GM19463 (cell line): ENCODE measurements around the gene HADHA.

Experiments used
- ATAC-seq: cut with Tn5 transposase; IDR thresholded peaks from one replicate; pipeline ENCODE4 v1.9.1; 2021; ENCODE audit warnings: mild to moderate bottlenecking, moderate library complexity; ENCODE audit not compliant: unreplicated experiment

Gene HADHA

DNA sequence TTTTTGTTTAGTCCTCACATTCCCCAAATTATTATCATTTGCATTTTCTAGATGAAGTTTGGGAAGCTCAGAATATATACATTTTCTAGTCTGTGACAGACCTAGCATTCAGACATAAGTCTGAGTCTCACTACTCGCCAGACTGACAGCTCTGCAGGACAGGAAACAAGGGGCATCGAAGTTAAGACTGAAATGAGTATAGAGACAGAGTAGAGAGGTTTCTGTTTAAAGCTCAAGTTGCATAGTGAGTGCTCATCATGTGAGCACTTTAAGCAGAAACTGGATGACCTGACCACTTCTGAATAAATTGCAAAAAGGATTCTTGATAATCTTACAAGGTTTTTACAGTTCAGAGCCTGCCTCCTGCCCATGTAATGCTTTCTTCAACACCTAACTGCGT is 1.4 kb upstream of the HADHA start:
- ATAC-seq = peak; percentile 54

DNA sequence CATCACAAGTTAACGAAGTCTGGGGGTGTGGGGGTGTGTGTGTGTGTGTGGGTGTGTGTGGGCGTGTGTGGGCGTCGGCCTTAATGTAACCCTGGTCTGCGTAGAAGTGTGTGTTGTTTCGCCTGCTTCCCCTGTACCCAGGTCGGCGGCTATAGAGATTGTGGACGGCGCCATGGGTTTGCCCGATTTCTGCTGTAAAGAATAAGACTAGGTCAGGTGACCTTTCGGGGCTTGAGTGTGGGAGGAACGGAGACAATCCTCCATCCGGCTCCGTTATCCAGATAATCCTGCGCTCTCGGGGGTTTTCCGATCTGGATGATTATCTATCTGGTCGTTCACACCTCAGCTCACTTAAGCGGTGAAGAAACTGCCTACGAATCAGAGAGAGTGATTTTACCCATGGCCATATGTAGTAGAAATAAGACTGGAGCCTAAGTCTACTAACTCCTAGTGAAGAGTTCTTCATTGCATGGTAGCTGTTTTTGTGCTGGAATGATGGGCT is 850 bp upstream of the HADHA start:
- ATAC-seq = peak; percentile 4

DNA sequence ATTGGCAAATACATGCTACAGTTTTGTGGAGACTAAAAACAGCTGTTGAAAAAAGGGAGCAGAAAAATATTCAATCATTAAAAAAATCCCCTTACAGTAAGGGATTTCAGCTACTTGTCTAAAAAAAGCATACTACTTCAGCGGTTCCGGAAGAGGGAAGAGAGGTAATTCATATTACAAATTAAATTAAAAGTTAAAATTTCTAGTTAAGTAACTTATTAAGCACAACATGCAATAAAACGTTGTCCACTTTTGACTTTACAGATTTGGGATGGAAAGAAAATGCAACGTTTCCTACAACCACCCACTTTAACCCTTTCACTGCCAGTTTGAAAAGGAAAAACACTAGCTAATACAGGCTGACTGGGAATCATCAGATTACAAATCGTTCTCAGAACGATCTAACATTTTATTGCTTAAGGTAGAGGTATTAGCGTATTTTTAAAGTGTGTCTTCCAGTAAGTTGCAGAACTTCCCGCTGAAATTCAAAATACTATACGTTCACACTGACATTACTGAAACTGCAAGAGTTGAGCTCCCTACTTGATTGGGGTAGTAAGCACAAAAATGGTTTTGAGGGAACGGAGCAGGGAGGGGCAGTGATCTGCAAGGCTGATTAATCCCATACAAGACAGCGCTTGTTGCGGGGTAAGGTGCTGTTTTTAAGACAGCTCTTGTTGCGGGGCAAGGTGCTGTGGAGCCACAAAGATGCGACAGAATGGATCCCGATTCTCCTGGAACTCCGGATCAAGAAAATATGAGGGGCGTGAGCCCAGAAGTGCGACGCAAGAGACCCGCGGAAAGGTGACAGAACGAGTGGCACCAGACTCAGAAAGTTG is 743 bp downstream of the HADHA start:
- ATAC-seq = no peak

DNA sequence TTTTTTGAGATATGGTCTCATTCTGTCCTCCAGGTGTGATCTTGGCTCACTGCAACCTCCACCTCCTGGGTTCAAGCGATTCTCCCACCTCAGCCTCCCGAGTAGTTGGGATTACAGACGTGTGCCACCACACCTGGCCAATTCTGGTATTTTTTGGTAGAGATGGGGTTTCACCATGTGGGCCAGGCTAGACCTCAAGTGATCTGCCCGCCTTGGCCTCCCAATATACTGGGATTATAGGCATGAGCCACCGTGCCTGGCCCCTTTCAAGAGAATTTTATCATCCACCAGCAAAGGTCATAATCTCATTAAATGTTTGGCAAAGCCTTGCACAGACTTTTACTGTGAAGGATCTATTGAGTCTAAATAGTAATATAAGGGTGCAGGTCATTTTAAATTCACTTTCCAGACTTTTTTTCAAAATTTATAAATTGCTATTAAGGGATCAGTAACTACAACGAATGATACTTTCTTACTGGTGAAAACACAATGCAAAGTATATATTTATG is 2.5 kb downstream of the HADHA start:
- no peak for ATAC-seq

DNA sequence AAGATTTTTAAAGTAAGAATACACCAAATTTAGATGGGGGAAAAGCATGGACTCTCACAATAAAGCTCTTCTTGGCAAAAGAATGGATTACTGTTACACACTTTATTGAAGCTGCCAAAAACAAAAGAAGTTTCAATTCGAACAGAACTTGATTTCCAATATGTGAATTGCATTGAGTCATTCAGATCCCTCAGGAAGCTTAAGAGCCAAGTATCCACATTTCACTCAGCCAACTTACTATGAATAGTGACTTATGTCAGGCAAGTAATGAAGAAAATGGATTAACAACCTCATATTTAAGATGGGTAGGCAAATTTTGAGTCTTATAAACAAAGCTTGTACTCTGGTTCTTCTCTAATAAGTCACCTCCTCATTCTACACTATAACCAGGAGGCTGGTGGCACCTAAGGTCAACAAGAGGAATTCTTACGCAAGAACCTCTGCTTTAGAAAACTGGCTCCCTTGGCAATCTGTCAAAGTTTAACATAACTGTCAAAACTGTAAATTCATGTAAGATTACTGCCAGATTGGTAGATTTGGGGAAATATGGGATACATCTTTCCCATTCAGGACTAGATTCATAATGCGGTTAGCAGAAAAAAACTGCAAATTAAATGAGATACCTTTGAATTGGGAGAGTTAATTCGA is 6.0 kb downstream of the HADHA start:
- ATAC-seq = no peak

DNA sequence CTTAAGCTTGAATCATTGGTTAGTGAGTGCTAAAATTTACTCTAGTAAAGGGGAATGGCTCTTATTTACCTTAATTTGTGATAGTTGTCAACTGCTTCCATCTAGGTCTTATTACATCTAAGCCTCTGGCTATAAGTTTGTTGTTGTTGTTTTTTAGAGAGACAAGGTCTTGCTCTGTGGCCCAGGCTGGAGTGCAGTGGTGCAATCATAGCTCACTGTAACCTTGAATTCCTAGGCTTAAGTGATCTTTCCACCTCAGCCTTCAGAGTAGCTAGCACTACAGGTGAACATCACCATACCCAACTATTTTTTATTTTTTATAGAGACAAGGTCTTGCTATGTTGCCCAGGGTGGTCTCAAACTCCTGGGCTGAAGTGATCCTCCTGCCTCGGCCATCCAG is 6.6 kb downstream of the HADHA start:
- ATAC-seq = no peak

DNA sequence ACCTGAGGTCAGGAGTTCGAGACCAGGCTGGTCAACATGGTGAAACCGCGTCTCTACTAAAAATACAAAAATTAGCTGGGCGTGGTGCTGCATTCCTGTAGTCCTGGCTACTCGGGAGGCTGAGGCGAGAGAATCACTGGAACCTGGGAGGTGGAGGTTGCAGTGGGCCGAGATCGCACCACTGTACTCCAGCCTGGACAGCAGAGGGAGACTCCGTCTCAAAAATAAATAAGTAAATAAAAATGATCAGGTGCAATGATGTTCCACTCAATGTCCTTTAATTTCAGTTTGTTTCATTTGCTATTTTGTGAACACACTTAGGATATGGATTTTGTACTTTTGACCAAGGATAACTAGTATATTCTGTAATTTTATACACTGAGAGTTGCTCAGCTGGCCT is 9.3 kb downstream of the HADHA start:
- ATAC-seq = no peak

DNA sequence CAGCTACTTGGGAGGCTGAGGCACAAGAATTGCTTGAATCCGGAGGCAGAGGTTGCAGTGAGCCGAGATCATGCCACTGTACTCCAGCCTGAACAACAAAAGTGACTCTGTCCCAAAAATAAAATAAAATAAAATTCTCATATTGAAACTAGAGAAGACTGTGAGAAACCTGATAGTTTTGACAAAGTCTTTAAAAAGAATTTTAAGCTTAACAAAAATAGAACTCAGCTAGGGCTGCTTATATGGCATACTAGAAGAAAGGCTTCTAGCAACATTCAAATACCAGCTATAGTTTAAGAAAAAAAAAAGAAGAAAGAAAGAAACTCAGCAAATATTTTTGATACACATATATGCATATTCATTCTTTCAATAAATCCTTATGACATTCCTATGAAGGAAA is 13.6 kb downstream of the HADHA start:
- ATAC-seq = no peak

DNA sequence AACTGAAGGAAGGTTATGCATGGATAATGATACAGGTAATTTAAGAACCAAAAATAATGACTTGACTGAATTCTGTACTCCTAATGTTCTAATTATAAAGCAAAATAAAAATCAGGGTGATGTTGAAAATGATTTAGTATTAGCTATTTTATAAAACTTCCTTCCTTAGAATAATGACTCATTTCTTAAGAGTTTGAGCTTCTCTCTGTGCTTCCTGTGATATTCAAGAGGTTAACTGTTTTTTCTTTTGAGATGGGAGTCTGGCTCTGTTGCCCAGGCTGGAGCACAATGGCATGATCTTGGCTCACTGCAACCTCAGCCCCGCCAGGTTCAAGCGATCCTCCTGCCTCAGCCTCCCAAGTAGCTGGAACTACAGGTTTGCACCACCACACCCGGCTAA is 14.8 kb downstream of the HADHA start:
- no peak for ATAC-seq

DNA sequence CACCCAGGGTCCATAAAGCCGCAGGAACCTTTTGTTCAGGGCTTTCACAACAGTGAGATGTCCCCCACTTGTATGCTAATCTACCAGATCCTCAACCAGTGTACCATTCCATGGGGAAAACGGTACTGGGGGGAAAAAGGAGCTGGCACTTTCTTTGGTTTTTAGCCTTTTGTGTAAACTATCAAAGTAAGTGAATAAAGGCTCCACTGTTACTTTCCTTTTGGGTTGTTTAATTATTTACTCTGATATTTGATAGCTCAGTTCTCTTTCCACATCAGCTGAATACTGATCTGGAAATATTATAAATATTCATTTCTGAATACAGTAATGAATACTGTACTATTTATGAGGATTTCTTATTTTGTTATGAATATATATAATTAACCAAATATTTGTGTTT is 20.3 kb downstream of the HADHA start:
- no peak for ATAC-seq

DNA sequence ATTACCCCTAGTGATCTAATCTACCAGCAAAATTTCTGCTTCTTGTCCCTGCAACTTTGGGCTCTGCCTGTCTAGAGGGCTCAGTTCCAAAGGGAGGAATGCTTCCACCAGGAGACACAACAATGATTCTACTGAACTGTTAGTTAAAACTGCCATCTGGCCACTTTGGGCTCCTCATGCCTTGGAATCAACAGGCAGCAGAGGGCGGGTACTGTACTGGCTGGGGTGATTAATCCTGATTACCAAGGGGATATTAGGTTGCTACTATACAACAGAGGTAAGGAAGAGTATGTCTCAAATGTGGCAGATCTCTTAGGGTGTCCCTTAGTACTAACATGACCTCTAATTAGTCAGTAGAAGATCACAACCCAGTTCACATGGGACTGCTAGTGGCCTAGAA is 21.4 kb downstream of the HADHA start:
- ATAC-seq = no peak

DNA sequence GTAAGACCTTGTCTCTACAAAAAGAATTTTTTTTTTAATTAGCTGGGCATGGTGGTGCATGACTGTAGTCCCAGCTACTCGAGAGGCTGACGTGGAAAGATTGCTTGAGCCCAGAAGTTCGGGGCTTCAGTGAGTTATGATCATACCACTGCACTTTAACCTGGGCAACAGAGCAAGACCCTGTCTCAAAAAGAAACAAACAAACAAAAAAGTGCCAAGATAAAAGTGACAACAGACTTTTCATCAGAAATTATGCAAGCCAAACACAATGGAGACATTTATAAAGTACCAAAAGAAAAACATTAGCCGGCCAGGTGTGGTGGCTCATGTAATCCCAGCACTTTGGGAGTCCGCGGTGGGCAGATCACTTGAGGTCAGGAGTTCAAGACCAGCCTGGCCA is 26.7 kb downstream of the HADHA start:
- no peak for ATAC-seq

DNA sequence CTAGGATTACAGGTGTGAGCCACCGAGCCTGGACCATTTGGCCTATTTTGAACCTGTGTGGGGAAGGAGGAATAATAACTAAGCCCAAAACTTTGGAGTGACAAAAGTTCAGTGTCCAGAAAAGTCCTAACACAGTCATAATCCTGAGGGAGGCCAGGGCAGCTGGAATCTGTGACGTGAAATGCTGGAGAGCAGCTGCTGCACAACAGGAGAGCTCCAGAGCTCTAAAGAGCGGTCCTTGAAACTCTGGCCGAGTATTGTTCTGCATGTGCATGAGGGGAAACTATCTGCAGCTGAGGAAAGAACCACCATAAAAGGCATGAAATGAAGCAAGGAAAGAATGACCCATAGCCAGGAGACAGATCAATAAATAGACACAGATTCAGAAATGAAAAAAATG is 27.8 kb downstream of the HADHA start:
- no peak for ATAC-seq

DNA sequence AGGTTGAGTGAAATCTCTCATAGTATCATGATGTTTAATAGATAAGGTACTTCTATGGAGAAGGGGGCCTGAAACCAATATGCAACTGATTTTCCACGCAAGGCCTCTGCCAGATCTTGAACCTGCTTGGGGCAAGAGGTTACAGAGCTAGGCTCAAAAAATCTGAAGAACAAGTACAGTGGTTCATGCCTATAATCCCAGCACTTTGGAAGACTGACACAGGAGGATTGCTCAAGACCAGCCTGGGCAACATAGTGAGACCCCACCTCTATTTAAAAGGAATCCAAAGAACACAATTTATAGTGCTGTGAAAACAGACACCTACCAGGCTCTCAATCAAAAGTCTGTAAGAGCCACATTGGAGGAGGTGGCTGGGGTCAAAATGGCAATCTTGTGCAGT is 28.6 kb downstream of the HADHA start:
- no peak for ATAC-seq

DNA sequence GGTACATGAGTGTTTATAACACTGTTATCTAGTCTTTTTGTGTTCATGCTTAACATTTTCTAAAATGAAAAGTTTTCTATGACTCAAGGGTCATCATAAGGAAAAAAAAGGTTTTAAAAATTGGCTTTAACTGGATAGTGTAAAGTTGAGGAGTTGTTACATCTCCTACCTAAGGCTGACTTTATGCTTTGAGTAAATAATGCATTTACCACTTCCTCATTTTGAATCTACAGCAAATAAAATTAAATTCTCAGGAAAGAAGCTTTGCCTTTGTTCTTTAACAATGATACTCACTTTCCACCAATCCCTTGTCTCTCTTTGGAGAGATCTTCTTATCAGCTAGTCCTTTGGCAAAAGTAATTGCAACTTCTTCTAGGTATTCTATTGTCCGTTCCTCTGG is 29.7 kb downstream of the HADHA start:
- ATAC-seq = no peak

DNA sequence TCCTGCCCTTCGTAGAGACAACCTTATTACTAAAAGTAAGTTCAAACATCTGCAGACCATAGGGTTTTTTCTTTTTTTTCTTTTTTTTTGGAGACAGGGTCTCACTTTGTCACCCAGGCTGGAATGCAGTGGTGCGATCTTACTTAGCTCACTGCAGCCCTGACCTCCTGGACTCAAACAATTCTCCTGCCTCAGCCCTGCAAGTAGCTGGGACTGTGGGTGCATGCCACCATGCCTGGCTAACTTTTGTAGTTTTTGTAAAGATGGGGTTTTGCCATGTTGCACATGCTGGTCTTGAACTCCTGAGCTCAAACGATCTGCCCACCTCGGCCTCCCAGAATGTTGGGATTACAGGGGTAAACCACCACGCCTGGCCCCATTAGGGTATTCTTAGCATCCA is 32.4 kb downstream of the HADHA start:
- no peak for ATAC-seq

DNA sequence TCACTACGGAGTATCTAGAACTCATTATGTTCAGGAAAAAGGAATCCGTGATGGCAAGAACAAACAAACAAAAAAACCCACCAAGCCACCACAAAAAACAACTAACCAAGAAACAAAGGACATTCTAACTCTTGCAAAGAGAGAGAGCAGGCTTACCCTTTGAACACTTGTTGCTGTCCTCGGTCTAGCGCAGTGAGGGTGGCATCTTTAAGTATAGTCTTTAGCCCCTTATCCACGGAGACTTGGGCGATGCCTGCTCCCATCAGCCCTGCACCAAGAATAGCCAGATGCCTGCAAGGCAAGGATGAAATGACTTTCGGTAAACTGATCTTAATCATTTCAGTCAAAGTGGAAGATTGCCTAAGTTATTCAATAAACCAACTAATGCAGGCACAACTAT is 40.5 kb downstream of the HADHA start:
- no peak for ATAC-seq

DNA sequence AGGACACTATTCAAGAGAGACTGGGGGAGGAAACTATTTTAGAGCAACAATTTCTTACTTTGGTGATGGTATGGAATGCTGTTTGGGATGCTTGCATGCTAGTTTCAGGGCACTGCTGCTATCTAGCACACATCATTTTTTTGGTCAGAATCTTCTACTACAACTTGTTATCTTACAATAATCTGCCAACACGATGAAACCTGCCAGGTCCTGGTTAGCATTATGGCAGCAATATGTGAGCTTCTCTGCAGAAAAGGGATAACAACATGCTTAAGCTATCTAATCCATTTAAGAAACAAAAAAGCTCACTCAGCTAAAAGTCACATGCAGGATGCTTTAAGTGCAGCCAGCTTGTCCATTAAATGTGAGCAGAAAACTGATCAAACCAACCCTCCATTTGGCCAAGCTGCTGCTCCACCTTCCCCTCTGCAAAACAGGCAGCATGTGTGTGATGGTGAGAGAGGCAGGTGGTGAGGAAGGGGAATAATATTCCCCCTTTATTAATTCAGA is 41.4 kb downstream of the HADHA start:
- ATAC-seq = no peak

DNA sequence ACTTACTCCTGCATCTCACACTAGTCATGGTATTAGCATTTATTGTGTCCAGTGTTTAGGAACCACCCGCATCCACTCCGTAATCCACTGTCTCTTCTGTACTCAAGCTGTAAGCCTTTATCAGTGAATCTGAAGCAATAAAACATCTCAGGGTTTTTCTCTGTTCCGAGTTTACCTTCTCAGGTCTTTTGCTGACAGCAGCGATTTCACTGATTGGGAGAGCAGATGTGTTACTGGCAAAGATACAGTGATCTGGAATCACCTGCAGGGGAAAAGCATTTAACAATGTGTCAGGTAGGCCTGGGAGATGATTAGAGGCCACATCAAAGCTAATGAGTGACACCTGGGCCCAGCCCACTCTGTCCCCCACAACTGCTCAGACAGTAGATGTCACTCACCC is 46.9 kb downstream of the HADHA start:
- no peak for ATAC-seq

DNA sequence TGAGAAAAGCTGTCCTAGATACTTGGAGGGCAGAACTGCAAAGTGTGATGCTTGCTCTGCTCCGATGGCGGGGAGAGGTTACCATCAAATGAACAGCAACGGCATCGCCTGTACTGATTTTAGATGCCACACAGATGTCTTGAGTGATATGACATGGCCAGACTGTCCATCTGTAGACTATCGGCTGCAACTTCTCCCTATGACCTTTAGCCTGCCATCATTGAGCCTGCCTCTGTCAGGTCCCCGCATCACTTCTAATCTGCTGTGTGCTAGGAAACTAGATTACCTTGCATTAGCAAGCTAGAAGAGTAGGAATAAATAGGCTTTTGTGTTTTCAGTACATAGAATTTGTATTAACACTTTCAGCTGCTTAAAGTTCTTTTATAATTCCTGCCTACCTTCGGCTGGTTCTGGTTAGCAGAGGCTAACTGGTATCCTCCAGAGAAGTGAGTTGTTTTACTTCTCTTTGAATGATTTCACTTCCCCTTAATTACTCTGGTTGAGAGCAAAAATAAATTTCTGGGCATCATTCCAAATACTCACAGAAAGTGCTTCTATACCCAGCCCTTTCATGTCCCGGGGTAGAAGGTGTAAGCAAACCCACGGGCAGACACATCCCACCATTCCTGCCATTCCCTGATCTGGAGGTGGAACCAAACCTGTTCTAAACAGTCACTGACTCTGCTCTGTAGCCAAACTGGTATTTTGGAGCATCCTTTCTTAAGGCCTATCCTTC is 47.6 kb downstream of the HADHA start:
- ATAC-seq = no peak
